Stimulated activated naive CD4-positive, alpha-beta T cell treated with Interleukin-2 at 50 U/mL for 16 hours (primary cell): ENCODE data around the gene LMOD3.

Experiments used
- DNase-seq: peaks from one replicate; lab custom pipeline; 2025; lab: John Stamatoyannopoulos, UW

Gene LMOD3

DNA sequence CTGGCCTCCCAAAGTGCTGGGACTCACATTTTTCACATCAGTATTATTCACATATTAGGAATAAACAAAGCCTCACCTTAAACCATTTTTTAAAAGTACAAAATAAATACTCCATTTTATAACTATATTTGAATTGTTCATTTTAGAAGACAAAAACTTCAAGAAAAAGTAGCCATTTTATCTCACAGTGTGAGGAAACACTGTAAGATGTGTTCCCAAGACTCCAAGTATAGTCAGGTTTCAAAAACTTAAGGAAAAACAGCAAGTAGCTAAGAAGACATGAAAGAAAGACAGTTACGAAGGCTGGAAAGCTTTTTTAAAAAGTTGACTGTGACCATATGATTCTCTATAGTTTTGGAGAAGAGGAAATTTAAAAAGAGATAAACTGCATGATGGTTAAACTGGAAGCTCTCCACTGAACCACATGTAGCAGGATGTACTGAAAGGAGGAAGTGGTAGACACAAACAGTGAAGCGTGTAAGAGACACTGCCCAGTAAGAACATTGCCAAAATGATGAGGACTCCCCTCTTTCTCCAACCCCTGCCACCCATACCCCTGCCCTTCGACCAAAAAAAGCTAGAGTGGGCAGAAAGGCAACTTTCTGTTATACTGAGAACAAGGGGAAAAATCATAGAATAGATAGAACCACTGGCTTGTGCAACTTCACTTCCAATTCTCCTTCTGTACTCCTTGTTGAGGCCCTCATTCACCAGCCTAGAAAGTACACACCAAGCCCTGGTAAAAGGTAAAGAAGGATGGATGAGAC, 64.0 kb downstream of the LMOD3 start:
- no peak for DNase-seq
